Progenitor cell of endocrine pancreas (in vitro differentiated cells): ENCODE data around the gene UGT1A3. TPM values are rescaled to one million over a fixed set of nuclear protein-coding genes. Genes with fewer than 3 reads are reported as not detected.
"Not testable (repeated sequence)": the region's sequence is repeated elsewhere in the genome, so short reads cannot be mapped to it uniquely, and the experiment has no call there.

Experiments used
- DNase-seq: peaks from one replicate; pipeline ENCODE4 v3.0.0; 2021; ENCODE audit warnings: low spot score; ENCODE audit not compliant: unreplicated experiment
- H3K27ac Mint-ChIP-seq: 2 replicates; pipeline ENCODE4 v1.8.0; 2021; ENCODE audit warnings: mild to moderate bottlenecking, moderate library complexity, mixed read lengths
- H3K27me3 Mint-ChIP-seq: 2 replicates; pipeline ENCODE4 v1.8.0; 2021; ENCODE audit warnings: mixed read lengths
- H3K36me3 Mint-ChIP-seq: 2 replicates; pipeline ENCODE4 v1.8.0; 2022; ENCODE audit warnings: mixed read lengths; ENCODE audit not compliant: insufficient read depth
- H3K4me1 Mint-ChIP-seq: 2 replicates; pipeline ENCODE4 v1.8.0; 2021; ENCODE audit warnings: low read depth, mixed read lengths
- H3K4me3 Mint-ChIP-seq: 2 replicates; pipeline ENCODE4 v1.8.0; 2021; ENCODE audit warnings: low read depth, mild to moderate bottlenecking, moderate library complexity, mixed read lengths
- H3K9me3 Mint-ChIP-seq: 2 replicates; pipeline ENCODE4 v1.8.0; 2021; ENCODE audit warnings: low read depth, mixed read lengths
- total RNA-seq: library from RNA; stranded (reverse); gene quantifications from 2 replicates; pipeline ENCODE4 v1.2.1, GENCODE V29; 2021
- TF ChIP-seq, protein P1 (sequence below): fragments of 200-600 bp; sonication (generic); IDR thresholded peaks from one replicate; pipeline ENCODE4 v1.5.0; 2021; ENCODE audit warnings: antibody characterized with exemption, mild to moderate bottlenecking; ENCODE audit not compliant: unreplicated experiment

UGT1A3 gene
- total RNA-seq, 1 donor from 2014 or later = not detected

DNA sequence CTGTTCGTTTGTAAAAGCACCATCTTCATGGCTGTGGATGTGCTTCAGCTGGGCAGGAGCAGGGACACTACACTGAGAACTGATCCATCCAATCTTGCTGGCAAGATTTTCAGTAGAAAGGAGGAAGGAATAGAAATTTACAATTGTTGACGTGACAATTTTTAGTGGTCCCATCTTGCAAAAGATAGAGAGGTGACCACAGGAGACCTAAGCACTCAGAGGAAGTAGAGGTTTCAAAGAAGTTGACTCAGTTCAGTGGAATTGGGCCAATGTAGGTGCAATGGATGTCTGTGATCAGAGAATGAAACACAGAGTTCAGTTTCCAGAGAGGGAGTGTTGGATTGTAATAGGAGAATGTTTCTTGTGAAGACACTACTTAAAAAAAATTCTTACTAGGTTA lies 14.7 kb upstream of the UGT1A3 start:
- Mint-ChIP-seq H3K27me3 (peaks cover 5% of the 10 kb centered on the region), H3K27ac (no peak overlapping the region), H3K36me3 (no peaks in the 10 kb centered on the region), H3K4me1 (peaks cover 13% of the 10 kb centered on the region), H3K4me3 (no peak overlapping the region), H3K9me3 (peaks cover 6% of the 10 kb centered on the region)
- no peak for DNase-seq
- TF ChIP-seq, protein P1, sequence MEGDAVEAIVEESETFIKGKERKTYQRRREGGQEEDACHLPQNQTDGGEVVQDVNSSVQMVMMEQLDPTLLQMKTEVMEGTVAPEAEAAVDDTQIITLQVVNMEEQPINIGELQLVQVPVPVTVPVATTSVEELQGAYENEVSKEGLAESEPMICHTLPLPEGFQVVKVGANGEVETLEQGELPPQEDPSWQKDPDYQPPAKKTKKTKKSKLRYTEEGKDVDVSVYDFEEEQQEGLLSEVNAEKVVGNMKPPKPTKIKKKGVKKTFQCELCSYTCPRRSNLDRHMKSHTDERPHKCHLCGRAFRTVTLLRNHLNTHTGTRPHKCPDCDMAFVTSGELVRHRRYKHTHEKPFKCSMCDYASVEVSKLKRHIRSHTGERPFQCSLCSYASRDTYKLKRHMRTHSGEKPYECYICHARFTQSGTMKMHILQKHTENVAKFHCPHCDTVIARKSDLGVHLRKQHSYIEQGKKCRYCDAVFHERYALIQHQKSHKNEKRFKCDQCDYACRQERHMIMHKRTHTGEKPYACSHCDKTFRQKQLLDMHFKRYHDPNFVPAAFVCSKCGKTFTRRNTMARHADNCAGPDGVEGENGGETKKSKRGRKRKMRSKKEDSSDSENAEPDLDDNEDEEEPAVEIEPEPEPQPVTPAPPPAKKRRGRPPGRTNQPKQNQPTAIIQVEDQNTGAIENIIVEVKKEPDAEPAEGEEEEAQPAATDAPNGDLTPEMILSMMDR = no peak

DNA sequence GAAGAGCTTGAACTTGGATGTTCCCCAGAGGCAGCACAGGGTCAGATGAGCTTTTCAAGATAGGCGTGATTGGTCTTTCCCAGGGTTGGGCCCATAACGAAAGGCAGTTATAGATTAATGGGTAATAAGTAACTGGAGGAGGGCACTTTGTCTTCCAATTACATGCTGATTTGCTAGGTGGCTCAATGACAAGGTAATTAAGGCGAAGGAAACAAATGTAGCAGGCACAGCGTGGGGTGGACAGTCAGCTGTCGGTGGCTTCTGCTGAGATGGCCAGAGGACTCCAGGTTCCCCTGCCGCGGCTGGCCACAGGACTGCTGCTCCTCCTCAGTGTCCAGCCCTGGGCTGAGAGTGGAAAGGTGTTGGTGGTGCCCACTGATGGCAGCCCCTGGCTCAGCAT lies 10.3 kb upstream of the UGT1A3 start, which contains the start of gene UGT1A4:
Gene UGT1A4 (plus strand): TSS at position 185 of the 400 bp plus-strand sequence. CDS start 85 bp downstream, at position 270.
- no peak for DNase-seq
- H3K27me3 Mint-ChIP-seq = peaks cover 5% of the 10 kb centered on the region
- H3K36me3 Mint-ChIP-seq = peaks cover 2% of the 10 kb centered on the region
- H3K4me3 Mint-ChIP-seq = no peak within 1 kb of the TSS
- H3K4me1 Mint-ChIP-seq = peaks cover 5% of the 10 kb centered on the region
- TF ChIP-seq, protein P1 = no peak
- H3K27ac Mint-ChIP-seq = no peak within 1 kb of the TSS
- peaks cover 12% of the 10 kb centered on the region for H3K9me3 Mint-ChIP-seq

DNA sequence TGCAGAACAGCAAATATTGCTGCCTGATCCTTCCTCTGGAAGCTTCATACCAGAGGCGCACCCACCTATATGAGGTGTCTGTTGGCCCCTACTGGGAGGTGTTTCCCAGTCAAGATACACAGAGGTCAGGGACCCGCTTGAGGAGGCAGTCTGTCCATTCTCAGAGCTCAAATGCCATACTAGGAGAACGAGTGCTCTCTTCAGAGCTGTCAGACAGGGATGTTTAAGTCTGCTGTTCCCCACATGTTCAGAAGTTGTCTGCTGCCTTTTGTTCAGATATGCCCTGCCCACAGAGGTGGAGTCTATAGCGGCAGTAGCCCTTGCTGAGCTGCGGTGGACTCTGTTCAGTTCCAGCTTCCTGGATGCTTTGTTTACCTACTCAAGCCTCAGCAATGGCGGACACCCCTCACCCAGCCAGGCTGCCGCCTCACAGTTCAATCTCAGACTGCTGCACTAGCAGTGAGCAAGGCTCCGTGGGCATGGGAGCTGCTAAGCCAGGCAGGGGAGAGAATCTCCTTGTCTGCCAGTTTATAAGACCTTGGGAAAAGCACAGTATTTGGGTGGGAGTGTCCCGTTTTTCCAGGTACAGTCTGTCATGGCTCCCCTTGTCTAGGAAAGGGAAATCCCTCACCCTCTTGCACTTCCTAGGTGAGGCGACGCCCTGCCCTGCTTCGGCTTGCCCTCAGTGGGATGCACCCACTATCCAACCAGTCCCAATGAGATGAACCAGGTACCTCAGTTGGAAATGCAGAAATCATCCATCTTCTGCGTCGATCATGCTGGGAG lies 8.2 kb downstream of the UGT1A3 start:
- H3K4me3 Mint-ChIP-seq, H3K27me3 Mint-ChIP-seq, H3K36me3 Mint-ChIP-seq, H3K27ac Mint-ChIP-seq, DNase-seq: not testable (repeated sequence)
- Mint-ChIP-seq H3K9me3 (peaks cover 13% of the 10 kb centered on the region), H3K4me1 (peaks cover 11% of the 10 kb centered on the region)

DNA sequence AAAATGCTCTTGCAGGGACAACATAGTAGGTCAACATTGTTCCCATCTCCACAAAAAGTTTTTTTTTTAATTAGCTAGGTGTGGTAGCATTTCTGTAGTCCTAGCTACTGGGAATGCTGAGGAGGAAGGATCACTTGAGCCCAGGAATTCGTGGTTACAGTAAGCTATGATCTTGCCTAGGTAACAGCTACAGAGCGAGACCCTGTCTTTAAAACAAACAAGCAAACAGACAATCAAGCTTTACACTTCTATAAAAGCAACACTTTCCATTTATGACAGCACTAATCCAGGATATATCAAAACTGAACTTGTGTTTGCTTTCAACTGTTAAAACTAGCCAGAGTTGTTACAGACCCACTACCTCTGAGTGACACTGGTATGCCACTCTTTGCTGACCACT lies 12.0 kb downstream of the UGT1A3 start:
- peaks cover 4% of the 10 kb centered on the region for H3K27me3 Mint-ChIP-seq
- H3K4me1 Mint-ChIP-seq = peaks cover 4% of the 10 kb centered on the region
- H3K9me3 Mint-ChIP-seq = peaks cover 13% of the 10 kb centered on the region
- no peak for DNase-seq
- TF ChIP-seq, protein P1 = no peak
- no peak overlapping the region for H3K27ac Mint-ChIP-seq
- H3K4me3 Mint-ChIP-seq = no peak overlapping the region
- no peaks in the 10 kb centered on the region for H3K36me3 Mint-ChIP-seq

DNA sequence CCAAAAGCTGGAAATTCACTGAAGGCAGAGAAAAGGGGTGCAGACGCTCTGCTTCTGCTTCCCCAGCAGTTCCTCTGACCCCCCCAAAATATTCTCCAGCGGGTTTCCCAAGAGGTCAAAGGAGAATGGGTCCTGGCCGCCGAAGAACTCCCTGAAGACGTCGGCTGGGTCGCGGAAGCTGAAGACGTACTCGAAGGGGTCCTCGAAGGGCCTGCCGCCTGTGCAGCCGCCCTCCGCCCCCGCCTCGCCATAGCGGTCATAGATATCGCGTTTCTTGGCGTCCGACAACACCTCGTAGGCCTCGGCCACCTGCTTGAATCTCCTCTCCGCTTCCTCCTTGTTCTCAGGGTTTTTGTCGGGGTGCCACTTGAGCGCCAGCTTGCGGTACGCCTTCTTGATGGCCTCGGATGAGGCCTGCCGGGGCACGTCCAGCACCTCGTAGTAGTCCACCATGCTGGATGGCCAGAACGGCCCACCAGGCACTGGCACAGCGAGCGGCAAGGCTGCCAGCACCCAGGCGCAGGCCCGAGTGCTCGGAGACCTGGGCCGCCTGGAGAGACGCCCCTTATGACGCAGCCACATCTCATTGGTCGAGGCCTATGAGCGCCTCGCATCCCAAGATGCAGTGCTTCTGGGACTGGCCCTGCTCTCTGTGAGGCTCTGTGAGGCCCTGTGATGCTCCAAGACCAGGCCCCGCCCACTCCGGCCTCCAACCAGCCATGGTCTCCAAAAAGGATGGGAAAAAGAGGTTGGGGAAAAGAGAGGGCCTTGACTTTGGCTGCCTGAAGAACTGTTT lies 14.8 kb downstream of the UGT1A3 start:
- TF ChIP-seq, protein P1 = no peak
- no peaks in the 10 kb centered on the region for H3K36me3 Mint-ChIP-seq
- no peak overlapping the region for H3K27ac Mint-ChIP-seq
- peaks cover 15% of the 10 kb centered on the region for H3K9me3 Mint-ChIP-seq
- DNase-seq = no peak
- peaks cover 4% of the 10 kb centered on the region for H3K4me1 Mint-ChIP-seq
- no peak overlapping the region for H3K4me3 Mint-ChIP-seq
- H3K27me3 Mint-ChIP-seq = peaks cover 8% of the 10 kb centered on the region
